ENCODE results near the gene MT1B.

DNA sequence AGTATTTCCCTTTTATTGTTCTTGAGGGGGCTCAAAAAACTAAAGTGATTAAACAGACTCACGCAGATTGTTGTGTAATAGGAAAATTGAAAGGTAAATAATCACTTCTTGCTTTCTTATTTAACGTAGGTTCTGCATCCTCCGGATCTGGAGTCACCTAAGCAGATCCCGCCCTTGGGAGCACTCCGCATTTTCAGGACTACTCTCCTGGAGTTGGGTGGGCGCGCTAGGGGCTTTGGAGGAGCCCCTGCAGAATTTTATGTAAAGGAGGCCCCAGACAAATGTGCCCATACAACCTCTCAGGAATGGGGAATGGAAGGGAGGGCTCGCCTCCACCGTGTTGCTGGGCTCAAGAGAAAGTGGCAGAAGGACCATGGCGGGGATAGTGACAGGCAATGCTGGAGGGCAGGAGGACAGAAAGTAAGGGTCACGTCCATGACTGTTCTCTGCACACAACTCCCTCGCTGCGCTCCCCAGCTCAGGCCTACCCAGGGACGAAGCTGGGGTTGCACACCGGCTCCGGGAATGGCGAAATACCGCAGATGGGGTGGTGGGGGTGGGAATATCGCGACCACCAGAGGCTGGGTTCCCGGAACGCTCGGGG lies 35.0 kb upstream of the MT1B start:
- TF ChIP-seq POLR2A (IDR thresholded peaks at IDR 0.05): no peak
- TF ChIP-seq, protein P1, sequence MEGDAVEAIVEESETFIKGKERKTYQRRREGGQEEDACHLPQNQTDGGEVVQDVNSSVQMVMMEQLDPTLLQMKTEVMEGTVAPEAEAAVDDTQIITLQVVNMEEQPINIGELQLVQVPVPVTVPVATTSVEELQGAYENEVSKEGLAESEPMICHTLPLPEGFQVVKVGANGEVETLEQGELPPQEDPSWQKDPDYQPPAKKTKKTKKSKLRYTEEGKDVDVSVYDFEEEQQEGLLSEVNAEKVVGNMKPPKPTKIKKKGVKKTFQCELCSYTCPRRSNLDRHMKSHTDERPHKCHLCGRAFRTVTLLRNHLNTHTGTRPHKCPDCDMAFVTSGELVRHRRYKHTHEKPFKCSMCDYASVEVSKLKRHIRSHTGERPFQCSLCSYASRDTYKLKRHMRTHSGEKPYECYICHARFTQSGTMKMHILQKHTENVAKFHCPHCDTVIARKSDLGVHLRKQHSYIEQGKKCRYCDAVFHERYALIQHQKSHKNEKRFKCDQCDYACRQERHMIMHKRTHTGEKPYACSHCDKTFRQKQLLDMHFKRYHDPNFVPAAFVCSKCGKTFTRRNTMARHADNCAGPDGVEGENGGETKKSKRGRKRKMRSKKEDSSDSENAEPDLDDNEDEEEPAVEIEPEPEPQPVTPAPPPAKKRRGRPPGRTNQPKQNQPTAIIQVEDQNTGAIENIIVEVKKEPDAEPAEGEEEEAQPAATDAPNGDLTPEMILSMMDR (IDR thresholded peaks at IDR 0.05): no peak

Measured in sigmoid colon (tissue), 3 donors.